H1 (cell line): ENCODE results near the gene TMEM9B.

Source experiments
- CHD2 ChIP-seq: IDR thresholded peaks from 2 replicates; pipeline ENCODE4 v1.6.1; 2012; ENCODE audit warnings: low read length, improper control_type of control experiment
- EZH2 ChIP-seq: fragments of 200-600 bp; sonication (generic); IDR thresholded peaks from 2 replicates; pipeline ENCODE4 v1.7.1; 2012; ENCODE audit warnings: low read depth, mild to moderate bottlenecking, moderate library complexity, low read length, inconsistent platforms; ENCODE audit not compliant: severe bottlenecking
- HDAC2 ChIP-seq, 2 experiments: fragments of 300-600 bp in 1 of 2; sonication (generic) in 1 of 2; IDR thresholded peaks; 2 replicates each; pipeline ENCODE4 v1.6.1; 2011 to 2012; ENCODE audit warnings: low read depth in 2 of 2, low read length in 2 of 2, mild to moderate bottlenecking in 2 of 2, moderate library complexity in 2 of 2, borderline replicate concordance in 1 of 2, inconsistent platforms in 1 of 2
- POLR2A ChIP-seq, 2 experiments: IDR thresholded peaks; 1 replicate in 1 of 2; 2 replicates in 1 of 2; pipeline ENCODE4 v1.6.1; 2011; ENCODE audit warnings: low read depth in 2 of 2, low read length in 2 of 2, mild to moderate bottlenecking in 2 of 2; ENCODE audit errors: control extremely low read depth in 1 of 2
- POLR2AphosphoS5 ChIP-seq: IDR thresholded peaks from 2 replicates; pipeline ENCODE4 v1.6.1; 2011; ENCODE audit warnings: low read depth, low read length
- POU5F1 ChIP-seq: IDR thresholded peaks from 2 replicates; pipeline ENCODE4 v1.6.1; 2011; ENCODE audit warnings: low read depth, mild to moderate bottlenecking, low read length, moderate library complexity
- SP4 ChIP-seq: IDR thresholded peaks from 2 replicates; pipeline ENCODE4 v1.6.1; 2012; ENCODE audit warnings: low read length, inconsistent platforms
- TAF1 ChIP-seq: IDR thresholded peaks from 2 replicates; pipeline ENCODE4 v1.6.1; 2011; ENCODE audit warnings: mild to moderate bottlenecking, low read depth, low read length
- TBP ChIP-seq: IDR thresholded peaks from 2 replicates; pipeline ENCODE4 v1.6.1; 2011; ENCODE audit warnings: low read depth, low read length, improper control_type of control experiment
- TCF12 ChIP-seq: IDR thresholded peaks from 2 replicates; pipeline ENCODE4 v1.6.1; 2011; ENCODE audit warnings: low read depth, mild to moderate bottlenecking, low read length
- TF ChIP-seq, protein P1 (sequence below), 3 experiments: IDR thresholded peaks; 1 replicate in 2 of 3; 2 replicates in 1 of 3; pipeline versions ENCODE4 v1.5.1 to v1.6.1; 2011; ENCODE audit warnings: low read length in 3 of 3, mild to moderate bottlenecking in 3 of 3, inconsistent platforms in 2 of 3, low read depth in 1 of 3, moderate library complexity in 1 of 3; ENCODE audit not compliant: insufficient read depth in 1 of 3; ENCODE audit errors: control extremely low read depth in 1 of 3
- TF ChIP-seq, protein P2 (sequence below): IDR thresholded peaks from 2 replicates; pipeline ENCODE4 v1.6.1; 2011; ENCODE audit warnings: low read length, improper control_type of control experiment
- TF ChIP-seq, protein P3 (sequence below): IDR thresholded peaks from 2 replicates; pipeline ENCODE4 v1.6.1; 2012; ENCODE audit warnings: low read length, inconsistent platforms
- TF ChIP-seq, protein P4 (sequence below): IDR thresholded peaks from 2 replicates; pipeline ENCODE4 v1.6.1; 2012; ENCODE audit warnings: inconsistent platforms

DNA sequence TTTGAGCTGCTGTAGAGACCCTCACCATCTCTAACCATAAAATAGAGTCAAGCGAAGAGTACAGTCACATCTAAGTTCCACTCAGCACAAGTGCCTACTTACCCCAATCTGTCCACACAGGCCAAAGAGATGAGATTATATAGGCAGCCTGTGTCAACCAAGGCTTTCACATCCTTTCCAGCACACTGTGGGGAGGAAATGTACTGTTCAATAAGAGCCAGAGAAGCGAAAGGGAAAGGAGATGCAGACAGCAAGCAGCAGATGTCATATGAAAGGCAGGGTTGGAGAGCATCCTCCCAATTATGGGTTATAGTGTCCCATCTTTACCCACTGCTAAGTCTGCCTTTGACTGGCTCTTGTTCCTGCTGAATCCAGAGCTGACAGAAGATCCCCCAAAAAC lies 23.2 kb upstream of the TMEM9B start:
- TF ChIP-seq, protein P1, sequence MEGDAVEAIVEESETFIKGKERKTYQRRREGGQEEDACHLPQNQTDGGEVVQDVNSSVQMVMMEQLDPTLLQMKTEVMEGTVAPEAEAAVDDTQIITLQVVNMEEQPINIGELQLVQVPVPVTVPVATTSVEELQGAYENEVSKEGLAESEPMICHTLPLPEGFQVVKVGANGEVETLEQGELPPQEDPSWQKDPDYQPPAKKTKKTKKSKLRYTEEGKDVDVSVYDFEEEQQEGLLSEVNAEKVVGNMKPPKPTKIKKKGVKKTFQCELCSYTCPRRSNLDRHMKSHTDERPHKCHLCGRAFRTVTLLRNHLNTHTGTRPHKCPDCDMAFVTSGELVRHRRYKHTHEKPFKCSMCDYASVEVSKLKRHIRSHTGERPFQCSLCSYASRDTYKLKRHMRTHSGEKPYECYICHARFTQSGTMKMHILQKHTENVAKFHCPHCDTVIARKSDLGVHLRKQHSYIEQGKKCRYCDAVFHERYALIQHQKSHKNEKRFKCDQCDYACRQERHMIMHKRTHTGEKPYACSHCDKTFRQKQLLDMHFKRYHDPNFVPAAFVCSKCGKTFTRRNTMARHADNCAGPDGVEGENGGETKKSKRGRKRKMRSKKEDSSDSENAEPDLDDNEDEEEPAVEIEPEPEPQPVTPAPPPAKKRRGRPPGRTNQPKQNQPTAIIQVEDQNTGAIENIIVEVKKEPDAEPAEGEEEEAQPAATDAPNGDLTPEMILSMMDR (IDR thresholded peaks at IDR 0.05; ENCODE audit: control extremely low read depth in 1 of 3, insufficient read depth in 1 of 3, low read depth in 1 of 3, low read length in 3 of 3): no peak
- TF ChIP-seq POLR2AphosphoS5: no peak
- TF ChIP-seq EZH2: no peak
- TF ChIP-seq SP4: no peak
- TF ChIP-seq, protein P2, sequence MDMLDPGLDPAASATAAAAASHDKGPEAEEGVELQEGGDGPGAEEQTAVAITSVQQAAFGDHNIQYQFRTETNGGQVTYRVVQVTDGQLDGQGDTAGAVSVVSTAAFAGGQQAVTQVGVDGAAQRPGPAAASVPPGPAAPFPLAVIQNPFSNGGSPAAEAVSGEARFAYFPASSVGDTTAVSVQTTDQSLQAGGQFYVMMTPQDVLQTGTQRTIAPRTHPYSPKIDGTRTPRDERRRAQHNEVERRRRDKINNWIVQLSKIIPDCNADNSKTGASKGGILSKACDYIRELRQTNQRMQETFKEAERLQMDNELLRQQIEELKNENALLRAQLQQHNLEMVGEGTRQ: no peak
- TF ChIP-seq CHD2: no peak
- TF ChIP-seq TCF12: no peak
- TF ChIP-seq HDAC2 (IDR thresholded peaks at IDR 0.05; ENCODE audit: borderline replicate concordance in 1 of 2, low read depth in 2 of 2, low read length in 2 of 2): no peak
- no peak for TF ChIP-seq POLR2A (IDR thresholded peaks at IDR 0.05; ENCODE audit: control extremely low read depth in 1 of 2, low read depth in 2 of 2, low read length in 2 of 2)
- TF ChIP-seq, protein P3, sequence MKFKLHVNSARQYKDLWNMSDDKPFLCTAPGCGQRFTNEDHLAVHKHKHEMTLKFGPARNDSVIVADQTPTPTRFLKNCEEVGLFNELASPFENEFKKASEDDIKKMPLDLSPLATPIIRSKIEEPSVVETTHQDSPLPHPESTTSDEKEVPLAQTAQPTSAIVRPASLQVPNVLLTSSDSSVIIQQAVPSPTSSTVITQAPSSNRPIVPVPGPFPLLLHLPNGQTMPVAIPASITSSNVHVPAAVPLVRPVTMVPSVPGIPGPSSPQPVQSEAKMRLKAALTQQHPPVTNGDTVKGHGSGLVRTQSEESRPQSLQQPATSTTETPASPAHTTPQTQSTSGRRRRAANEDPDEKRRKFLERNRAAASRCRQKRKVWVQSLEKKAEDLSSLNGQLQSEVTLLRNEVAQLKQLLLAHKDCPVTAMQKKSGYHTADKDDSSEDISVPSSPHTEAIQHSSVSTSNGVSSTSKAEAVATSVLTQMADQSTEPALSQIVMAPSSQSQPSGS: no peak
- TF ChIP-seq, protein P4, sequence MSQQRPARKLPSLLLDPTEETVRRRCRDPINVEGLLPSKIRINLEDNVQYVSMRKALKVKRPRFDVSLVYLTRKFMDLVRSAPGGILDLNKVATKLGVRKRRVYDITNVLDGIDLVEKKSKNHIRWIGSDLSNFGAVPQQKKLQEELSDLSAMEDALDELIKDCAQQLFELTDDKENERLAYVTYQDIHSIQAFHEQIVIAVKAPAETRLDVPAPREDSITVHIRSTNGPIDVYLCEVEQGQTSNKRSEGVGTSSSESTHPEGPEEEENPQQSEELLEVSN: no peak
- no peak for TF ChIP-seq POU5F1
- no peak for TF ChIP-seq TBP
- TF ChIP-seq TAF1: no peak
